PC-9 (cell line): ENCODE data around the gene RYR3. TPM values are rescaled to one million over a fixed set of nuclear protein-coding genes. Genes with fewer than 3 reads are reported as not detected.
A peak's percentile ranks its signal among the peaks of the same experiment; 100 is the strongest.

Source experiments
- BruUV-seq: library from RNA; stranded (reverse); fragments of 400-500 nt; replicated peaks from 2 replicates; lab custom pipeline; 2021; lab: Mats Ljungman, UMichigan
- CTCF ChIA-PET: fragments of 300-600 bp; sonication (Branson Sonifier 250); formaldehyde crosslinking; loops from one replicate; lab custom pipeline; 2022; ENCODE audit warnings: antibody characterized with exemption; lab: Charles Lee
- POLR2A ChIA-PET: fragments of 300-600 bp; sonication (Branson Sonifier 250); formaldehyde crosslinking; loops from one replicate; lab custom pipeline; 2022; ENCODE audit warnings: antibody characterized with exemption; ENCODE audit not compliant: unreplicated experiment; lab: Charles Lee
- DNase-seq, 2 experiments: peaks; one replicate each; pipeline versions ENCODE4 v3.0.0 to v3.0.0-alpha.2; 2015 to 2022; ENCODE audit warnings: mixed read lengths in 1 of 2
- H2AFZ ChIP-seq: fragments of 200-600 bp; sonication (generic); 2 replicates; pipeline ENCODE4 v1.8.1; 2017; ENCODE audit warnings: antibody characterized with exemption
- H3F3A ChIP-seq: fragments of 200-600 bp; sonication (generic); 2 replicates; pipeline ENCODE4 v1.8.1; 2017; ENCODE audit warnings: antibody characterized with exemption, mild to moderate bottlenecking, low read depth; ENCODE audit not compliant: insufficient read depth
- H3K27ac ChIP-seq: fragments of 200-600 bp; sonication (generic); 2 replicates; pipeline ENCODE4 v1.6.1; 2016; ENCODE audit warnings: mixed run types
- H3K27me3 ChIP-seq: fragments of 200-600 bp; sonication (generic); 2 replicates; pipeline ENCODE4 v1.6.1; 2016; ENCODE audit warnings: low read depth, mixed run types; ENCODE audit not compliant: insufficient read depth
- H3K36me3 ChIP-seq: fragments of 200-600 bp; sonication (generic); 2 replicates; pipeline ENCODE4 v1.6.1; 2016; ENCODE audit warnings: low read depth, mixed run types
- H3K4me1 ChIP-seq: fragments of 200-600 bp; sonication (generic); replicated peaks from 2 replicates; pipeline ENCODE4 v1.6.1; 2016; ENCODE audit warnings: mixed run types; ENCODE audit not compliant: insufficient read depth
- H3K4me2 ChIP-seq: fragments of 200-600 bp; sonication (generic); 2 replicates; pipeline ENCODE4 v1.6.1; 2017; ENCODE audit warnings: mixed run types
- H3K4me3 ChIP-seq: fragments of 200-600 bp; sonication (generic); 2 replicates; pipeline ENCODE4 v1.6.1; 2016; ENCODE audit warnings: mixed run types
- H3K79me2 ChIP-seq: fragments of 200-600 bp; sonication (generic); 2 replicates; pipeline ENCODE4 v1.6.1; 2017; ENCODE audit warnings: low read depth, mixed run types
- H3K9me2 ChIP-seq: fragments of 200-600 bp; sonication (generic); 2 replicates; pipeline ENCODE4 v1.8.1; 2017; ENCODE audit warnings: mild to moderate bottlenecking; ENCODE audit not compliant: insufficient read depth
- H3K9me3 ChIP-seq: fragments of 200-600 bp; sonication (generic); 2 replicates; pipeline ENCODE4 v1.8.1; 2016; ENCODE audit warnings: low read depth; ENCODE audit not compliant: insufficient read depth
- H4K20me1 ChIP-seq: fragments of 200-600 bp; sonication (generic); 2 replicates; pipeline ENCODE4 v1.8.1; 2017; ENCODE audit not compliant: insufficient read depth
- EZH2 ChIP-seq: fragments of 200-600 bp; sonication (generic); IDR thresholded peaks from 2 replicates; pipeline ENCODE4 v1.8.0; 2017; ENCODE audit warnings: antibody characterized with exemption, low read depth
- intact Hi-C: fragments of 100-400 bp; cut with micrococcal nuclease; formaldehyde crosslinking; loops from one replicate; pipeline ENCODE4 v1.10.0; 2022; ENCODE audit not compliant: unreplicated experiment
- total RNA-seq: library from RNA; stranded (reverse); gene quantifications from 2 replicates; pipeline ENCODE4 v1.2.3, GENCODE V29; 2021
- TF ChIP-seq, protein P1 (sequence below): fragments of 200-600 bp; sonication (generic); conservative IDR thresholded peaks from 2 replicates; pipeline ENCODE4 v1.6.1; 2017; ENCODE audit warnings: mixed run types, antibody characterized with exemption, mild to moderate bottlenecking, moderate library complexity

Gene RYR3
- total RNA-seq, 1 experiment from 2014 or later = 0.15 TPM

DNA sequence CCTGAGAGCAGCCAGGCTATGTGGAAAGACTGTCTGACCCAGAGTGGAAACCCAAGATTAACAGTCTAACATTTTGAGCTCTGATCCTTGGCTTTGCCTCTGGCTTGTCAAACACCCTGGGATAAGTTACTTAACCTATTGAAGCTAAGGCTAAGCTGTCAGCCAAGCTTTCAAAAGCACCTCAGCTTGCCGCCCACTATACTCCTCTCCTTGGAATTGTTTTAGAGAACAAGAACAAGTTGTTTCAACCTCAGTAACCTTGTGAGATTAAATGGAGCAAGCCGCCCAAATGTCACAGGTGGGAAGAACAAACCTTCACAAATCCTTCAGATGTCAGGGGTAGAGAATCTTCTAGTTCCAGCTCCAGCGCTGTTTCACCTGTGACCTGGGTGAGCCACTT lies 235.1 kb downstream of the RYR3 start:
- no peaks in the 10 kb centered on the region for H3K9me3 ChIP-seq

DNA sequence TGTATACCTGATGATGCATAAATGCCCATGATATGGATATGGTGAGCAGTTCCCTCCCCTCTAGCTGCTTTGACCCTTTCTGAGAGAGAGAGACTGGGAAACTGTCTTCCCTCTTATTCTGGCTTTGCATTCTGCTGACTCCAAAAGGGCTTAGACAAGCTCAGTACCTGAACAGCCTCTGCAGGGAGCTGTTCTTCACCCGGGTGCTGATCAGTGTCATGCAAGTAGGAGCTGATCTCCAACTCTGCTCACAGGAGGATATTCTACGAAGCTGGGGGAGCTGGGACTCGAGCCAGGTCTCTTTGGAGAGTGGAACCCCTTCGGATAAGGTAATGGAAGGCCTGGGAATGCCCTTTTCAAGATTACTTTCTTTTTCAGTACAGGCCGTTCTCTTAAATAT lies 237.1 kb downstream of the RYR3 start:
- Histone ChIP-seq H3K9me2 (no peaks in the 10 kb centered on the region), H3K79me2 (no peaks in the 10 kb centered on the region), H4K20me1 (no peaks in the 10 kb centered on the region), H3F3A (no peaks in the 10 kb centered on the region), H2AFZ (no peak overlapping the region), H3K27ac (no peak overlapping the region), H3K4me2 (no peak overlapping the region), H3K4me3 (no peak overlapping the region), H3K9me3 (no peaks in the 10 kb centered on the region), H3K27me3 (no peaks in the 10 kb centered on the region), H3K36me3 (no peaks in the 10 kb centered on the region), H3K4me1 (no peaks in the 10 kb centered on the region)
- POLR2A ChIA-PET = no interaction called here
- no TSS peak for BruUV-seq
- DNase-seq = peak in 1 of 2 experiments; percentile 46
- CTCF ChIA-PET = no interaction called here
- TF ChIP-seq, protein P1, sequence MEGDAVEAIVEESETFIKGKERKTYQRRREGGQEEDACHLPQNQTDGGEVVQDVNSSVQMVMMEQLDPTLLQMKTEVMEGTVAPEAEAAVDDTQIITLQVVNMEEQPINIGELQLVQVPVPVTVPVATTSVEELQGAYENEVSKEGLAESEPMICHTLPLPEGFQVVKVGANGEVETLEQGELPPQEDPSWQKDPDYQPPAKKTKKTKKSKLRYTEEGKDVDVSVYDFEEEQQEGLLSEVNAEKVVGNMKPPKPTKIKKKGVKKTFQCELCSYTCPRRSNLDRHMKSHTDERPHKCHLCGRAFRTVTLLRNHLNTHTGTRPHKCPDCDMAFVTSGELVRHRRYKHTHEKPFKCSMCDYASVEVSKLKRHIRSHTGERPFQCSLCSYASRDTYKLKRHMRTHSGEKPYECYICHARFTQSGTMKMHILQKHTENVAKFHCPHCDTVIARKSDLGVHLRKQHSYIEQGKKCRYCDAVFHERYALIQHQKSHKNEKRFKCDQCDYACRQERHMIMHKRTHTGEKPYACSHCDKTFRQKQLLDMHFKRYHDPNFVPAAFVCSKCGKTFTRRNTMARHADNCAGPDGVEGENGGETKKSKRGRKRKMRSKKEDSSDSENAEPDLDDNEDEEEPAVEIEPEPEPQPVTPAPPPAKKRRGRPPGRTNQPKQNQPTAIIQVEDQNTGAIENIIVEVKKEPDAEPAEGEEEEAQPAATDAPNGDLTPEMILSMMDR = no peak
- TF ChIP-seq EZH2 = no peak
- intact Hi-C loops = loop anchor here (10.0 kb wide), 1 partner anchor 253 kb away; no protein-coding TSS in a partner anchor

More for the DNA sequence above, 235.1 kb downstream of the RYR3 start:
- H3K4me3 ChIP-seq = no peak overlapping the region
- TF ChIP-seq, protein P1 = no peak
- TF ChIP-seq EZH2 = no peak
- ChIA-PET POLR2A (no interaction called here), CTCF (interaction anchor here (0.5 to 0.6 kb wide), 3 partner anchors 142 to 1441 kb away, joined by 3 to 6 read pairs (median 4); no protein-coding TSS in a partner anchor)
- H3K27ac ChIP-seq = no peak overlapping the region
- H3F3A ChIP-seq = no peaks in the 10 kb centered on the region
- no peak overlapping the region for H2AFZ ChIP-seq
- no peaks in the 10 kb centered on the region for H4K20me1 ChIP-seq
- DNase-seq = no peak
- H3K9me2 ChIP-seq = no peaks in the 10 kb centered on the region
- H3K36me3 ChIP-seq = no peaks in the 10 kb centered on the region
- intact Hi-C loops = loop anchor here (10.0 kb wide), 1 partner anchor 251 kb away; no protein-coding TSS in a partner anchor
- no peaks in the 10 kb centered on the region for H3K27me3 ChIP-seq
- no TSS peak for BruUV-seq
- no peaks in the 10 kb centered on the region for H3K4me1 ChIP-seq
- no peak overlapping the region for H3K4me2 ChIP-seq
- H3K79me2 ChIP-seq = no peaks in the 10 kb centered on the region

DNA sequence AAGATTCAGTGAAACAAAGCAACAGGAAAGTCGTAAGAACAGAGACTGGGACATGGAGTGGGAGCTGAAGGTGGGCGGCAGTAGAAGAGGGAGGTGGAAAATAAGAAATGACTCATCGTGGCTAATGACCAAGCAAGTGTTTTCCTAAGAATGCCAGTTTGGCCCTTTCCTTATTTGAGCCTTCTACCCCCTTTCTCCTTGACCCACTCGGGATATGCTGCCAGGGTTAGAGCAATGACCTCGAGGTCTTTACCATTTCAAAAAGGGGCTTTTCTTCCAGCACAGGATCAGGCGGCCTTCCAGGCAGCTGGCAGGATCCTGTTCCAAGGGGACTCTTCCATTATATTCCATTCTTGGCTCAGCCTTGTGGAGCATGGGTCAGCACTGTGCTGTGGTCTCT lies 241.1 kb downstream of the RYR3 start:
- ChIA-PET POLR2A (no interaction called here), CTCF (no interaction called here)
- BruUV-seq = no TSS peak
- Histone ChIP-seq H3K9me3 (no peaks in the 10 kb centered on the region), H3K4me3 (no peak overlapping the region), H3K27me3 (no peaks in the 10 kb centered on the region), H3K4me2 (no peak overlapping the region), H3F3A (no peaks in the 10 kb centered on the region), H3K27ac (no peak overlapping the region), H3K36me3 (no peaks in the 10 kb centered on the region), H3K4me1 (no peaks in the 10 kb centered on the region), H3K79me2 (no peaks in the 10 kb centered on the region), H4K20me1 (no peaks in the 10 kb centered on the region), H2AFZ (no peak overlapping the region), H3K9me2 (no peaks in the 10 kb centered on the region)
- intact Hi-C loops = no loop called here
- TF ChIP-seq, protein P1 = no peak
- TF ChIP-seq EZH2 = no peak
- no peak for DNase-seq
